ENCODE data around the gene OR5K4. TPM values are rescaled to one million over a fixed set of nuclear protein-coding genes. Genes with fewer than 3 reads are reported as not detected.

The OR5K4 gene
- total and polyA plus RNA-seq, 9 of the 15 experiments (the other 6 are each of a cell fraction or from before 2014, with no cell fraction given): not detected

GRCh38 chr3:98329392-98330124 lies 24.1 kb upstream of the OR5K4 start (continued):
- TF ChIP-seq, protein P1, sequence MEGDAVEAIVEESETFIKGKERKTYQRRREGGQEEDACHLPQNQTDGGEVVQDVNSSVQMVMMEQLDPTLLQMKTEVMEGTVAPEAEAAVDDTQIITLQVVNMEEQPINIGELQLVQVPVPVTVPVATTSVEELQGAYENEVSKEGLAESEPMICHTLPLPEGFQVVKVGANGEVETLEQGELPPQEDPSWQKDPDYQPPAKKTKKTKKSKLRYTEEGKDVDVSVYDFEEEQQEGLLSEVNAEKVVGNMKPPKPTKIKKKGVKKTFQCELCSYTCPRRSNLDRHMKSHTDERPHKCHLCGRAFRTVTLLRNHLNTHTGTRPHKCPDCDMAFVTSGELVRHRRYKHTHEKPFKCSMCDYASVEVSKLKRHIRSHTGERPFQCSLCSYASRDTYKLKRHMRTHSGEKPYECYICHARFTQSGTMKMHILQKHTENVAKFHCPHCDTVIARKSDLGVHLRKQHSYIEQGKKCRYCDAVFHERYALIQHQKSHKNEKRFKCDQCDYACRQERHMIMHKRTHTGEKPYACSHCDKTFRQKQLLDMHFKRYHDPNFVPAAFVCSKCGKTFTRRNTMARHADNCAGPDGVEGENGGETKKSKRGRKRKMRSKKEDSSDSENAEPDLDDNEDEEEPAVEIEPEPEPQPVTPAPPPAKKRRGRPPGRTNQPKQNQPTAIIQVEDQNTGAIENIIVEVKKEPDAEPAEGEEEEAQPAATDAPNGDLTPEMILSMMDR (IDR thresholded peaks at IDR 0.05 in 2 of 3, conservative IDR thresholded peaks at IDR 0.05 in 1 of 3; ENCODE audit: insufficient read depth in 2 of 3, low read depth in 1 of 3, low read length in 3 of 3): peak; percentile 48 to 57 (median 56)
- TF ChIP-seq RAD21 (CRISPR knock-in tag; conservative IDR thresholded peaks at IDR 0.05 in 1 of 2, IDR thresholded peaks at IDR 0.05 in 1 of 2) (peak; percentile 39 to 59; a peak in 3 of 4 replicates), SMC3 (conservative IDR thresholded peaks at IDR 0.05; ENCODE audit: insufficient read depth, low read depth, low read length) (peak; percentile 68)

DNA sequence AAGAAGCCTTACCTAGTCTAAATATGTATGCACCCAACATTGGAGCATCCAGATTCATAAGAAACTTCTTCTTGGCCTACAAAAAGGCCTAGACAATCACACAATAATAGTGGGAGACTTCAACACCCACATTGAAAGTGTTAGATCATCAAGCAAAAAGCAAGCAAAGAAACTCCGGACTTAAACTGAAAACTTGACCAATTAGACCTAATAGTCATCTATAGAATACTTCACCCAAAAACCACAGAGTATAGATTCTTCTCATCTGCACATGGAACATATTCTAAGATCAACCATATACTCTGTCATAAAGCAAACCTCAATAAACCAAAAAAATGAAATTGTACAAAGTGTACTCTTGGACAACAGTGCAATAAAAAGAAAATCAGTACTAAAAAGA lies 22.3 kb upstream of the OR5K4 start:
- BruUV-seq (replicated peaks): no TSS peak
- in situ Hi-C loops (cut with MboI): loop anchor here (5.0 kb wide), 1 partner anchor 289 kb away; no protein-coding TSS in a partner anchor
- Histone ChIP-seq H3K4me2 (ENCODE audit: insufficient read depth, low read length) (no peak overlapping the region), H3K27me3 (ENCODE audit: control insufficient read depth in 2 of 2, insufficient read depth in 2 of 2, low read length in 2 of 2) (no peaks in the 10 kb centered on the region), H3K9me3 (replicated peaks; ENCODE audit: control insufficient read depth, insufficient read depth, low read depth, low read length) (no peaks in the 10 kb centered on the region), H3K9me1 (ENCODE audit: control insufficient read depth, insufficient read depth, low read length) (no peaks in the 10 kb centered on the region), H3K4me1 (replicated peaks in 1 of 2; ENCODE audit: control insufficient read depth in 2 of 2, insufficient read depth in 2 of 2, low read length in 2 of 2) (no peaks in the 10 kb centered on the region), H2AFZ (ENCODE audit: low read depth, low read length) (no peak overlapping the region), H3K36me3 (ENCODE audit: control insufficient read depth, insufficient read depth, low read length) (no peaks in the 10 kb centered on the region), H3K27ac (ENCODE audit: extremely low read depth, low read depth, low read length) (no peak overlapping the region), H3K79me2 (ENCODE audit: control insufficient read depth, insufficient read depth, low read length) (no peaks in the 10 kb centered on the region), H3K9ac (ENCODE audit: insufficient read depth in 1 of 2, low read depth in 2 of 2, low read length in 2 of 2) (no peak overlapping the region), H4K20me1 (replicated peaks; ENCODE audit: control insufficient read depth, insufficient read depth, low read length) (no peaks in the 10 kb centered on the region), H3K4me3 (no peak overlapping the region)
- intact Hi-C loops (cut with micrococcal nuclease): no loop called here
- DNase-seq (ENCODE audit: extremely low read depth in 1 of 4, low spot score in 3 of 4): no peak
- CTCF ChIA-PET (ENCODE audit: low intra/inter-chr PET ratio): no interaction called here
- FAIRE-seq: no peak
- POLR2A ChIA-PET: no interaction called here
- ATAC-seq: no peak
- WGBS (ENCODE audit: insufficient coverage, low coverage, missing lambda C conversion rate): 0% methylated on average over 1 of the region's 1 CpG
- TF ChIP-seq, protein P2, sequence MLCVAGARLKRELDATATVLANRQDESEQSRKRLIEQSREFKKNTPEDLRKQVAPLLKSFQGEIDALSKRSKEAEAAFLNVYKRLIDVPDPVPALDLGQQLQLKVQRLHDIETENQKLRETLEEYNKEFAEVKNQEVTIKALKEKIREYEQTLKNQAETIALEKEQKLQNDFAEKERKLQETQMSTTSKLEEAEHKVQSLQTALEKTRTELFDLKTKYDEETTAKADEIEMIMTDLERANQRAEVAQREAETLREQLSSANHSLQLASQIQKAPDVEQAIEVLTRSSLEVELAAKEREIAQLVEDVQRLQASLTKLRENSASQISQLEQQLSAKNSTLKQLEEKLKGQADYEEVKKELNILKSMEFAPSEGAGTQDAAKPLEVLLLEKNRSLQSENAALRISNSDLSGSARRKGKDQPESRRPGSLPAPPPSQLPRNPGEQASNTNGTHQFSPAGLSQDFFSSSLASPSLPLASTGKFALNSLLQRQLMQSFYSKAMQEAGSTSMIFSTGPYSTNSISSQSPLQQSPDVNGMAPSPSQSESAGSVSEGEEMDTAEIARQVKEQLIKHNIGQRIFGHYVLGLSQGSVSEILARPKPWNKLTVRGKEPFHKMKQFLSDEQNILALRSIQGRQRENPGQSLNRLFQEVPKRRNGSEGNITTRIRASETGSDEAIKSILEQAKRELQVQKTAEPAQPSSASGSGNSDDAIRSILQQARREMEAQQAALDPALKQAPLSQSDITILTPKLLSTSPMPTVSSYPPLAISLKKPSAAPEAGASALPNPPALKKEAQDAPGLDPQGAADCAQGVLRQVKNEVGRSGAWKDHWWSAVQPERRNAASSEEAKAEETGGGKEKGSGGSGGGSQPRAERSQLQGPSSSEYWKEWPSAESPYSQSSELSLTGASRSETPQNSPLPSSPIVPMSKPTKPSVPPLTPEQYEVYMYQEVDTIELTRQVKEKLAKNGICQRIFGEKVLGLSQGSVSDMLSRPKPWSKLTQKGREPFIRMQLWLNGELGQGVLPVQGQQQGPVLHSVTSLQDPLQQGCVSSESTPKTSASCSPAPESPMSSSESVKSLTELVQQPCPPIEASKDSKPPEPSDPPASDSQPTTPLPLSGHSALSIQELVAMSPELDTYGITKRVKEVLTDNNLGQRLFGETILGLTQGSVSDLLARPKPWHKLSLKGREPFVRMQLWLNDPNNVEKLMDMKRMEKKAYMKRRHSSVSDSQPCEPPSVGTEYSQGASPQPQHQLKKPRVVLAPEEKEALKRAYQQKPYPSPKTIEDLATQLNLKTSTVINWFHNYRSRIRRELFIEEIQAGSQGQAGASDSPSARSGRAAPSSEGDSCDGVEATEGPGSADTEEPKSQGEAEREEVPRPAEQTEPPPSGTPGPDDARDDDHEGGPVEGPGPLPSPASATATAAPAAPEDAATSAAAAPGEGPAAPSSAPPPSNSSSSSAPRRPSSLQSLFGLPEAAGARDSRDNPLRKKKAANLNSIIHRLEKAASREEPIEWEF (CRISPR knock-in tag; IDR thresholded peaks at IDR 0.05): no peak
- TF ChIP-seq MYNN (IDR thresholded peaks at IDR 0.05) (no peak), MYNN (CRISPR knock-in tag; IDR thresholded peaks at IDR 0.05) (no peak), MXI1 (IDR thresholded peaks at IDR 0.05; ENCODE audit: low read depth, low read length) (no peak), GTF2F1 (IDR thresholded peaks at IDR 0.05; ENCODE audit: low read depth, low read length) (no peak), ZNF217 (CRISPR knock-in tag; IDR thresholded peaks at IDR 0.05) (no peak), ZNF586 (CRISPR knock-in tag; conservative IDR thresholded peaks at IDR 0.05) (no peak), ZFP1 (CRISPR knock-in tag; IDR thresholded peaks at IDR 0.05) (no peak)
- TF ChIP-seq, protein P3, sequence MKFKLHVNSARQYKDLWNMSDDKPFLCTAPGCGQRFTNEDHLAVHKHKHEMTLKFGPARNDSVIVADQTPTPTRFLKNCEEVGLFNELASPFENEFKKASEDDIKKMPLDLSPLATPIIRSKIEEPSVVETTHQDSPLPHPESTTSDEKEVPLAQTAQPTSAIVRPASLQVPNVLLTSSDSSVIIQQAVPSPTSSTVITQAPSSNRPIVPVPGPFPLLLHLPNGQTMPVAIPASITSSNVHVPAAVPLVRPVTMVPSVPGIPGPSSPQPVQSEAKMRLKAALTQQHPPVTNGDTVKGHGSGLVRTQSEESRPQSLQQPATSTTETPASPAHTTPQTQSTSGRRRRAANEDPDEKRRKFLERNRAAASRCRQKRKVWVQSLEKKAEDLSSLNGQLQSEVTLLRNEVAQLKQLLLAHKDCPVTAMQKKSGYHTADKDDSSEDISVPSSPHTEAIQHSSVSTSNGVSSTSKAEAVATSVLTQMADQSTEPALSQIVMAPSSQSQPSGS (CRISPR knock-in tag; IDR thresholded peaks at IDR 0.05): no peak

Measured in K562 (cell line).